ENCODE measurements around the gene YBX2. TPM values are rescaled to one million over a fixed set of nuclear protein-coding genes. Genes with fewer than 3 reads are reported as not detected.

Gene YBX2
- total RNA-seq, 1 experiment from 2014 or later: 24.0 TPM

DNA sequence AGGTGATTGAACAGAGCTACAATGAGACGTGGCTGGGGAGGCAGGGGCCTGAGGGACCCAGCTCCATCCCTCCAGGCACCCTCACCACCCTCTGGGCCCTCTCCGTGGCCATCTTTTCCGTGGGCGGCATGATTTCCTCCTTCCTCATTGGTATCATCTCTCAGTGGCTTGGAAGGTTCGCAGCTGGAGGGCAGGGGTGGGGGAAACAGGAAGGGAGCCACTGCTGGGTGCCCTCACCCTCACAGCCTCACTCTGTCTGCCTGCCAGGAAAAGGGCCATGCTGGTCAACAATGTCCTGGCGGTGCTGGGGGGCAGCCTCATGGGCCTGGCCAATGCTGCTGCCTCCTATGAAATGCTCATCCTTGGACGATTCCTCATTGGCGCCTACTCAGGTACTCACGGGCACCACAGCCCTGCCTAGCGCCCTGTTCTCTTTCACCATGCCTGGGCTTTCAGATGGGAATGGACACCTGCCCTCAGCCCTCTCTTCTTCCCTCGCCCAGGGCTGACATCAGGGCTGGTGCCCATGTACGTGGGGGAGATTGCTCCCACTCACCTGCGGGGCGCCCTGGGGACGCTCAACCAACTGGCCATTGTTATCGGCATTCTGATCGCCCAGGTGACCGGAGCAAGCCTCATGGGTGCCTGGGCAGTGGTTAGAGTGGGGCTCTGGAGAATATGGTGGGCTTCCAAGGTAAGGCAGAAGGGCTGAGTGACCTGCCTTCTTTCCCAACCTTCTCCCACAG lies 10.8 kb downstream of the YBX2 start:
- Histone ChIP-seq H4K5ac (ENCODE audit: insufficient read length, low read depth, low read length) (no peak overlapping the region), H3K79me1 (ENCODE audit: insufficient read depth, low read depth, low read length, poor library complexity, severe bottlenecking) (no peaks in the 10 kb centered on the region)
- WGBS (ENCODE audit: extremely low coverage, insufficient read length, low lambda C conversion rate): no CpG with 5 or more reads among the region's 18 CpGs

More for the DNA sequence above, 10.8 kb downstream of the YBX2 start:
- Histone ChIP-seq H2BK12ac (ENCODE audit: insufficient read length, low read depth, low read length) (no peak overlapping the region), H3K27ac (ENCODE audit: insufficient read length, low read depth, low read length) (no peak overlapping the region), H3K23me2 (ENCODE audit: insufficient read length, low read depth, low read length, poor library complexity, severe bottlenecking) (peaks cover 12% of the 10 kb centered on the region), H2BK5ac (ENCODE audit: insufficient read length, low read length) (no peak overlapping the region), H4K8ac (replicated peaks; ENCODE audit: insufficient read length, low read depth, low read length) (no peak overlapping the region), H3K4me1 (ENCODE audit: insufficient read depth, low read length) (peaks cover 4% of the 10 kb centered on the region; the same call in 1 of the 2 replicates), H2BK15ac (ENCODE audit: low read depth, low read length) (no peak overlapping the region), H3K27me3 (ENCODE audit: insufficient read depth, low read length) (no peaks in the 10 kb centered on the region), H3K9me3 (ENCODE audit: control insufficient read depth, low read depth, low read length) (no peaks in the 10 kb centered on the region), H2AK5ac (ENCODE audit: insufficient read length, low read length) (no peak overlapping the region), H3K18ac (ENCODE audit: insufficient read length, low read depth, low read length) (no peak overlapping the region), H3K23ac (ENCODE audit: insufficient read length, low read depth, low read length) (no peak overlapping the region), H3K14ac (ENCODE audit: insufficient read depth, low read length) (no peak overlapping the region; the same call in 1 of the 2 replicates), H3K79me2 (ENCODE audit: insufficient read depth, low read length) (no peaks in the 10 kb centered on the region), H2BK120ac (ENCODE audit: low read depth, low read length, poor library complexity, severe bottlenecking) (no peak overlapping the region), H4K20me1 (ENCODE audit: control insufficient read depth, insufficient read depth, insufficient read length) (no peaks in the 10 kb centered on the region), H3K4ac (ENCODE audit: low read depth, low read length) (no peak overlapping the region), H2BK20ac (ENCODE audit: low read depth, low read length, poor library complexity, severe bottlenecking) (no peak overlapping the region), H3K9ac (ENCODE audit: extremely low read depth, insufficient read length, low read length) (no peak overlapping the region), H3T11ph (ENCODE audit: low read length) (no peak overlapping the region), H4K91ac (ENCODE audit: insufficient read length, low read depth, low read length) (no peak overlapping the region), H2AFZ (ENCODE audit: low read length) (no peak overlapping the region), H3K56ac (ENCODE audit: insufficient read length, low read depth, low read length) (no peak overlapping the region), H3K4me2 (ENCODE audit: insufficient read depth, insufficient read length, low read length) (no peak overlapping the region)
- H3K36me3 Mint-ChIP-seq (ENCODE audit: insufficient read depth in 1 of 3, low read depth in 3 of 3): peaks cover 2 to 25% (median 11%) of the 10 kb centered on the region in 3 experiments; a peak in 5 of 7 replicates
- peaks cover 16 to 23% of the 10 kb centered on the region in 2 experiments for H3K4me1 Mint-ChIP-seq
- peaks cover 13% of the 10 kb centered on the region for H3K27me3 Mint-ChIP-seq (ENCODE audit: low read depth)
- TF ChIP-seq, protein P1, sequence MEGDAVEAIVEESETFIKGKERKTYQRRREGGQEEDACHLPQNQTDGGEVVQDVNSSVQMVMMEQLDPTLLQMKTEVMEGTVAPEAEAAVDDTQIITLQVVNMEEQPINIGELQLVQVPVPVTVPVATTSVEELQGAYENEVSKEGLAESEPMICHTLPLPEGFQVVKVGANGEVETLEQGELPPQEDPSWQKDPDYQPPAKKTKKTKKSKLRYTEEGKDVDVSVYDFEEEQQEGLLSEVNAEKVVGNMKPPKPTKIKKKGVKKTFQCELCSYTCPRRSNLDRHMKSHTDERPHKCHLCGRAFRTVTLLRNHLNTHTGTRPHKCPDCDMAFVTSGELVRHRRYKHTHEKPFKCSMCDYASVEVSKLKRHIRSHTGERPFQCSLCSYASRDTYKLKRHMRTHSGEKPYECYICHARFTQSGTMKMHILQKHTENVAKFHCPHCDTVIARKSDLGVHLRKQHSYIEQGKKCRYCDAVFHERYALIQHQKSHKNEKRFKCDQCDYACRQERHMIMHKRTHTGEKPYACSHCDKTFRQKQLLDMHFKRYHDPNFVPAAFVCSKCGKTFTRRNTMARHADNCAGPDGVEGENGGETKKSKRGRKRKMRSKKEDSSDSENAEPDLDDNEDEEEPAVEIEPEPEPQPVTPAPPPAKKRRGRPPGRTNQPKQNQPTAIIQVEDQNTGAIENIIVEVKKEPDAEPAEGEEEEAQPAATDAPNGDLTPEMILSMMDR (conservative IDR thresholded peaks at IDR 0.05): no peak
- DNase-seq: no peak
- no peaks in the 10 kb centered on the region for H3K9me3 Mint-ChIP-seq
- H3K27ac Mint-ChIP-seq: no peak overlapping the region
- peak overlapping the region; percentile 25 to 92; a peak in 3 of 5 replicates for H3K4me3 Mint-ChIP-seq

All from H9 (cell line).